NCI-H146 treated with DMSO at 0.1 percent for 48 hours (cell line): ENCODE data around the gene GALNT16.

Experiments
- DNase-seq: peaks from one replicate; lab custom pipeline; 2025; ENCODE audit not compliant: unreplicated experiment; lab: John Stamatoyannopoulos, UW

The GALNT16 gene

DNA sequence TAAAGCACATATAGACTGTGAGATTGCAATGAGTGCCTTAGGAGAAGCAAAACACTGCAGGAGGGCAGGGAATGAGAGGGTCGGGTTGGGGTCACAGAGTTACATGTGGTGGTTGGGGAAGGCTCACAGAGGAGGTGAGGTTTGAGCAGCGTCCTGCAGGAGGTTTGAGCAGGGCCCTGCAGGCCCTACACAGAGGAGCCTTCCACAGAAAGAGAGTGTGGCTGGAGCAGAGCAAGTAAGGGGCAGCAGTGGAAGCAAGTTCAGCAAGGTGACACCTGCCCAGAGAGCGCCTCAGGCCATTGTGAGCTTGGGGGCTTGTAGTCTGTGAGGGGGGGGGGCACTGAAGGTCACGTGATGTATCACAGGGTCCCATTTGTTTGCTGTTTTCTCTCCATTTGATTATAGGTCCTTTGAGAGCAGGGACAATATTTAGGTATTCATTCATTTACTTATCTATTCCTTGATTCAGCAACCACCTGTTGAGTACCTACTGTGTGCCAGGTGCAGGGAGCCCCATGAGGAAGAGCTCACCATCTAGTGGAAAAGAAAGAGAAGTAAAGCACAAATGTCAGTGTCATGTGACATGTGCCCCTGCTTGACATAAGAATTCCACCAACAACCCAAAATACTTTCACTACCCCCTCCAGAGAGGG, 56.6 kb downstream of the GALNT16 start:
- no peak for DNase-seq

DNA sequence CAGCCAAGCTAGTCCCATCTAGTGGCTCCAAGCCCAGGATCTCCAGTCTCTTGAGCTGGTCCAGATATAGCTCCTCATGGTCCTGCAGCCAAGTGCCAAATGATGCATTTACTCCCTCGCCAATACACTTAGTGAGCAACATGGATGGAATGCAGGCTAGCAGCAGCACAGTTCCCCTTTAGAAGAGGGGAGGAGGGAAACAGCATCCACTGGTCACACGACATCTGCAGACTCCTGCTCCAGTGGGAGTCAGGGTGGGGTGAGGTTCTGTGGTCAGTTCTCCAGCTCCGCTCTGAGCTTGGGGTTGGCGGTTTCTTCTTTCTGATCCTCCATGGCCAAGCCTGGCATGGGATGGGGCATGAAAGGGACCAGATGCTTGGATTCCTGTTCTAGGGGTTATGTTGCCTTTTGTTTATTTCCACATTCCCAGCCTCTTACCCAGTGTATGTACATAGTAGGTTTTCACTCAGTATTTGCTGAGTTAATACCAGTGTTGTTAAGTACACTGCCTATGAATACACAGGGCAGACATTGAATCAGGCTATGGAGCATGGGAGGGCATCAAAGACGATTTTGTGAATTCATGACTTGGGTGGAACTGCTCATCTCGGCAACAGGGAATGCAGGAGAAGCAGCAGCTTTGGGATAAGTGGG, 57.3 kb downstream of the GALNT16 start:
- no peak for DNase-seq

DNA sequence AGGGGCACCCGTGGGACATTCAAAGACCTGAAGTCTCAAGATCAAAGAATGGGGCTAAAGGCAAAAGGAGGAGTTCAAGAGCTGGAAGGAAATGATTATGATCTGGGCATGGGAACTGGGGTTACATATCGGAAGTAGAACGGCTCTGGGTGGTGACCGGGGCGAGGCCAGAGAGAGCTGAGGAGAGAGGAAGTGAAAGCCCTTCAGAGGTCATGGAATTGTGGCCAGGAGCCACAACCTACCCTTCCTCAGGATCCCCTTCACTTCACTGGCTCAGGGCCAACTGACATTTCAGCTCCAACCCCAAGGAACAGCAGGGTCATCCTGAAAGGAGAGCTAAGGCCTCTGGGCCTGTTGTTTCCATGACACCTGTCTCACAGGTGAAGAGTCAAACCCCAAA, 57.8 kb downstream of the GALNT16 start:
- no peak for DNase-seq

DNA sequence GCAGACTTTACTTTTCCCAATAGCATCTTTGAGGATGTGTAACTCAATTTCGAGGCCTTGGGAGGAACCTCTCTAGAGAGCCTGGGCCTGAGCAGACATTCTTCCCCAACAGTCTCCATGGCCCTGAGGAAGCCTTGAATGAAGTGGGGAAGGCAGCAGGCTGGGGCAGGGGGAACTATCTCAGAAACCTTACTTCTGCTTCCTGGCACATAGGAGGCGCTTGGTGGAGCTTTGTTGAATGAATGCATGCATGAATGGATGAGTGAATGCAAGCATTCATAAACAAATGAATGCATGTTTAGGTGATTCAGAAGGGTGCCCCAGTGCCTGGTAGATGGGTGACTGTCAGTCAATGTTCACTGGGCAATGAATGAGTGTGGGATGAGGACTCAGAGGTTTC, 58.3 kb downstream of the GALNT16 start:
- DNase-seq = no peak

DNA sequence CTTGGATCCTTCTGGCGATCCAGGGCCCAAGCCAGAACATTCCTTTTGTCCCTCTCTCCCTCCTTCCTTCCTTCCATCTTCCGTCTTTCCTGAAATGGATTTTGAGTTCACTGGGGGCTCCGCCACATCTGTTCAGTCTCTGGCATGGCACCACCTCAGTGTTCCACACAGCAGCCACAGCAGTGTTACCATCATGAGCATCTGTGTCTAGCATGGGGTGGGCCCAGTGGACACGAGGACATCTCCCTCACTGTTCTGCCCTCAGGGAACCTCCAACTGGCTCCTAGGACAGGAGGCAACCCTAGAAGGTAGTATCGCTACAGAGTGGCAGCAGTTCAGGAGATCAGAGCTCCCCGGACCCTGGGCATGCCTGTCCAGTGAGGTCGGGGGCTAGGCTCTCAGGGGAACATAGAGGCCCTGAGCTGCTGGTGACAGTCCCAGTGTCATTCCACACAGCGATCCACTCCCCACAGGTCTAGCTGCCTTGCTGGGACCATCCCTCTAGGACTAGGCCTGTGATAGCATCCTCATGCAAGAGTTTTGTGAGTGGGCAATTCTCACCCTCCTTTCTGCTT, 59.0 kb downstream of the GALNT16 start:
- DNase-seq = no peak

DNA sequence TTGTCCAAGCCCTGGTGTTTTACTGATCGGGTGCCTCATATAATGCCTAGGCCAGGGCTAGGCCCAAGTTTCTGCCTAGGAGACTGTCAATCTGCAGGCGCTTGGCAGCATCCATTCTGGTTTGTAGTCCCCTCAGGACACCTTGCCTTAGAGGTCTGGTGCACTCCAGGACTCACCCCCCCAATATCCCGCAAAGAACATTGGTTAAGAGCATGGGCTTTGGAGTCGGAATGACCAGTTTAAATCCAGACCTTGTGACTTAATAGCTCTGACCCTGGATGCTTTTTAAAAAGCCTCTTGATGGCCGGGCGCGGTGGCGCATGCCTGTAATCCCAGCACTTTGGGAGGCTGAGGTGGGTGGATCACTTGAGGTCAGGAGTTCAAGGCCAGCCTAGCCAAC, 60.0 kb downstream of the GALNT16 start:
- no peak for DNase-seq

DNA sequence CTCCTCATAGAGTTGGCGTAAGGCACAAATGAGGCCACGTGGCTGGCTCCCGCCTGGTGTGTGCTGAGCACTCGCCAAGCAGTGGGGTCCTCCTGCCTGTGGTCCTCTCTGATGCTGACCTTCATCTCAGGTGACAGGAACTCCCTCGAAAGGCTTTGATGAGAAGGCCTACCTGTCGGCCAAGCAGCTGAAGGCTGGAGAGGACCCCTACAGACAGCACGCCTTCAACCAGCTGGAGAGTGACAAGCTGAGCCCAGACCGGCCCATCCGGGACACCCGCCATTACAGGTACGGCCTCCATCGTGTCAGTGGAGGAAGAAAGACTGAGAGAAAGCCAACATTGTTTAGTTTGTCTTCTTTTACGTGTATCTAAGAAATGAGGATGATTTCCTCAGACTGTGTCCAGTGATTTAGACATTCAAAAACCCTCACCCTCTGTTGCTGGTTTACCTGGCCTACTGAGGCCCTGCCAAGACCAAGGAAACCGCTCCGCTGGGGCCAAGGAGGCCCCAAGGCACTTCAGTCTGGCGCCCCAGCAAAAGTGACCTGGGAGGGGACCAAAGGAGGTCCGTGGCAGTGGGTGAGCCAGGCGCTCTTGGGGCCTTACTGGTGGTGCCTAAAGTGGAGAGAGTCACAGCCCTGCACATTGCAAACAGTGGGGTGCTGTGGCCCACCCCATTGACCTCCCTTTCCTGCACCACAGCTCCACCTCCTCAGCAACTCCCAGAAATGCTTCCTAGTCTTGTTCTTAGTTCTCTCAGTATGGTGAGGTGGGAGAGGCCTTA, 60.8 kb downstream of the GALNT16 start:
- DNase-seq = no peak

DNA sequence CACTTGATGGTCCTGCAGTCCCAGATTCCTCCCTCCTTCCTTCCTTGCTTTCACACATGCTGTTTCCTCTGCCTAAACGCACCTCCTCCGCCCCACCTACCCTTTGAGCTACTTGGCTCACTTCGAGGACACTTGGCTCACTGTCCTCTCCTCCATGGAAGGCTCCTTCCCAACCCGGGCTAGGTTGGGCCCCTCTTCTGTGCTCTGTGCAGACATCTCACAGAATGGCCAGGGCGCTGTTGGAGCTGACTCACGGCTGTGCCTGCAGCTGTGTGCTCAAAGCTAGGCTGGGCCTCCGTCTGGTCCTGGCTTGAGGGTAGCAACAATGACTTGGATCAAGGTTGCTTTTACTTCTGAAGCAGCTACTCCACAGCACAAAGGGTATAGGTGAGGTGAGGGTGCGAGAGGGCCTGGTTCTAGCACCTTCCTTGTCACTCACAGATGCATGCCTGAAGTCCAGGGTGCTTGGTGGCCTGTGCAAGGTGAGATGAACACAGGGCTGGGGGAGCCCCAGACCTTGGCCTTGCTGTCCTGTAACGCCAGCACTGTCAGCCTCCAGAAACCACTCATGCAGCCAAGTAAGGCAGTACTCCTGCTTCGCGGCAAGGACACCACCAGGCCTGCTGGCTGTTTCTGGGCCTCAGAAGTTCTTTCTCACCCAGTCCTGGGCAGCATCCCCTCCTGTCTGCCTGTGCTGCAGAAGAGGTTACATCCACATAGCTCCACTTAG, 61.8 kb downstream of the GALNT16 start:
- no peak for DNase-seq

DNA sequence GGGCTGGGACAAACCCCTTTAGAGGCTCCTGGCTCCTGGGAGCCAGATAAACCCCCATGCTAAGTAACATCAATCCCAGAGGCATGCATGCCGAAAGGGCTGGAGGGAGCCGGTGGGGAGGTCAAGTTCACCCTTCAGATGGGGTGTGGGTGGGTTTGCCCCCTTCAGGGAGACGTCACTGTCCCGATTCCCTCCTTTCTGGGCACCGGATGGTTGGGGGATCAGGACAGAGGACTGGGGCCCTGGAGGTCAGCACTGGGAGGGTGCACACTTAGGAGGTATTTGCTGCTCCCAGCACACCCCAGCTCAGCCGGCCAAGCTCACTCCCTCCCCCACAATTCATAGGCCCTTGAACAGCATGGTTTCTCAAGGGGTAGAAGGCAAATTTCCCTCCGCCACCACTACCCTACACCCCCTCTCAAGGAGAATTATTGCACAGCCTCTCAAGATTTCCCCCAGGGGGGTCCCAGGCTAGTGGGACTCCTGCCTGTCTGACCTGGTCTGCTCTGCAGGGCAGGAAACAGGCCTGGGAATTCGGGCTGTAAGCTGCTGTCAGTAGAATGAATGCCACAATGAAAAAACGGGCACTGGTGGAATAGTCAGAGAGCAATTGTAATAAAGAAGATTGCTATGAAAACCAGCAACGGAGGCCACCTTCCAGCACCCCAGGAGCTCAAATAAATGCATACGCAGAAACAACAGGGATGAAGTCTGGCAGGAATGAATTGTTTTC, 63.5 kb downstream of the GALNT16 start:
- no peak for DNase-seq

DNA sequence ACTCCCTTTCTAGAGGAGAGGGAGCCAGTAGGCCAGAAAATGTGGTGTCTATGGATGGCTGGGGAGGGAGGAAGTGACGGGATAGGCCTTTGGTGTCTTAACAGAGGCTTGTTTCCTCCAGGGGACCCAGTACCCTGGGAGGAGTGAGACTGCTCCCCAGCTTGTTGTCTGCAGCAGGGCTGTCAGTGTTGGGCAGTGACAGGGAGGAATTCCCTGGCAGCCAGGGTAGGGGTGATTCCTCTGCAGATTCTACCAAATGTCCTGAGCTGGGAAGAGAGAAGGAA, 64.0 kb downstream of the GALNT16 start:
- DNase-seq = no peak

DNA sequence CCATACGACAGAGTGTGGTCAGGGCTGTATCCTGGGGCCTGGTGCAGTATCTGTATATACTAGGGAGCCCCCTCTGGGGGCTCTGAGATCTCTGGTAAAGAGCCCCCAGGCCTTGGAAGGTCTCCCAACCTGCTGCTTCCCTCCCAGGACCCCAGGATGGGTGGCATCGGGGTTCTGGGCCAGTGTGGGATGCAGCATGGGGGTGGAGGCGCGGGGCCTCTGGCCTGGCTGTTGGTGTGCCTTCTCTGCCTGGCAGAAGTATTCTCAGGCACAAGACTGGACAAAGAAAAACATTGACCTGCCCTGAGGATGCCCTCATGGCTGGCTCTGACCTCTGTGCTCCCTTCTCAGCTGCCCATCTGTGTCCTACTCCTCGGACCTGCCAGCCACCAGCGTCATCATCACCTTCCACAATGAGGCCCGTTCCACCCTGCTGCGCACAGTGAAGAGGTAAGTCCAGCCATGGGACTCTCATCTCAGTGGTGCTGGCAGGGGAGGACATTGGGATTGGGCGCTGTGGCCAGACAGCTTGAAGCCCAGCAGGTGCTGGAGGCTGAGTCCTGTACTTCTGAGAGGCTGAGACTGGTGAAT, 64.5 kb downstream of the GALNT16 start:
- DNase-seq = no peak

DNA sequence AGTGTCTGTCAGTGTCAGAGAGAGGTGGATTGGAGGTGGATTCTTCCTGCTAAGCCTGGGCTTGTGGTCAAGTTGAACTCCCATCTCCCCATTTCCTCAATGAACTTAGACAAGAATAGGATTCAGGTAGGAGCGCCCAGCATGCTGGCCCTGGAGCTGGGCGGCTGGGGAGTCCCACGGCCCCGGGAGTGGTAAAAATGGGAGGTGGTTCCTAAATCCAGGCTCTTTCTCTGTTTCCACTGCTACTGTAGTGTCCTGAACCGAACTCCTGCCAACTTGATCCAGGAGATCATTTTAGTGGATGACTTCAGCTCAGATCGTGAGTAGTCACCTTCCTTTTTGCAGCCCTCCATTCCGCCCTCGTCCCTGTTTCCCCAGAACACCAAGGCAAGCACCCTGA, 65.1 kb downstream of the GALNT16 start:
- DNase-seq = no peak

DNA sequence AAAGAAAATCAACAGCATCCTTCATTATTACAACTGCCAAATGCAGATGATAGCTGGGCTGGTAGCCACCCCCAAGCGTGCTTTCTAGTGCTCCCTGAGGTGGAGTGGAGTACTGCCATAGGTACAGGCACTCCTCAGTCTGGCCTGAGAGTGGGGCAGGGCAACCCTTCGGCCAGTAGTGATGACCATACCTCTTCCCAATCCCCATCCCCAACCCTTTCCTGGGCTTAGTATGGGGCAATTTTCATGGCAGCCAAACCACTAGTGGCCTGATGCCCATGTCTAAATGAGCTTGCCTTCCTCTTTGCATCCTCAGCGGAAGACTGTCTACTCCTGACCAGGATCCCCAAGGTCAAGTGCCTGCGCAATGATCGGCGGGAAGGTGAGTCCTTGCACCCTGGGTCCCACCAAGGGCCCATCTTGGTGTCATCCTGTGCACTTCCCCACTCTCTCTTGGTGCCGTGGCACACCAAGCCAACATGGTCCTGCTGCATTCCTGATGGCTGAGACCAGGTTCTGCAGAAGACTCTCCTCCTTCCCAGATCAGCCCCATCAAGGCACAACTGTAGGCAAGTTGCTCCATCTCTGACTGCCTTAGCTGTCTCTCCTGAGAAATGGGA, 65.8 kb downstream of the GALNT16 start:
- DNase-seq = no peak

DNA sequence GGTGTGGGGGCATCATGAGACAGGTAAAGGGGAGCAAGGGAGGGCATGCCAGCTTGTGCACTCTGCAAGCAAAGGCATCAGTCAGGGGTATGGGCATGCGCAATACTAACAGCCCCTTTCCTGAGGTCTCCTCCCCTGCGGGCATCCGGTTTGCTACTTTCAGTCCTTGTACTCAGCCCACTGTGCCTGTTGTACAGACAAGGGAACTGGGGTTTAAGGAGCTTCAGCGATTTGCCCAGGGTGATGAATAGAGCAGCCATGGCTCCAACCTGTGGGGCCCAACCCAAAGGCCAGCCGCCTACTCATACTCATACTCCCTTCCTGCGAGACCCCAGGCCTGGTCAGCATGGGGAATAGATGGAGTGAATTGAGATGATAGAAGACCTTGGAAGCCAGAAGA, 66.7 kb downstream of the GALNT16 start:
- no peak for DNase-seq

DNA sequence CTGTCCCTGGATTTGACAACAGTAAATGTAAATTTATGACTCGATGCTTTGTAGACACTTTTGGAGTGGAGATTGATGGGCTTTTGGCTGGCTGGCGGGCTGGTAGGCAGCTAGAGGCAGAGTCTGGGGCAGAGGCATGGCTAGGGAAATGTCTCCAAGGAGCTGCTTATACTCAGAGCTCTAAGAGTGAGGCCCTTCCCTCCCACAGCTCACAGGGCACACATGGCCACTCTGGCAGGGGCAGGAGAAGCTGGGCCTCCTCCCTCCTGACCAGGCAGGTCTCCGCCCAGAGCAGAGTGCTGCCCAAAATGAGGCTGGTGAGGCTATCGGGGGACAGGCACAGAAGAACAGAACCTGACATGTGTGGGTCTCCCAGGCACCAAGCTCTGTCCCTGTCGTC, 67.5 kb downstream of the GALNT16 start:
- DNase-seq = no peak

DNA sequence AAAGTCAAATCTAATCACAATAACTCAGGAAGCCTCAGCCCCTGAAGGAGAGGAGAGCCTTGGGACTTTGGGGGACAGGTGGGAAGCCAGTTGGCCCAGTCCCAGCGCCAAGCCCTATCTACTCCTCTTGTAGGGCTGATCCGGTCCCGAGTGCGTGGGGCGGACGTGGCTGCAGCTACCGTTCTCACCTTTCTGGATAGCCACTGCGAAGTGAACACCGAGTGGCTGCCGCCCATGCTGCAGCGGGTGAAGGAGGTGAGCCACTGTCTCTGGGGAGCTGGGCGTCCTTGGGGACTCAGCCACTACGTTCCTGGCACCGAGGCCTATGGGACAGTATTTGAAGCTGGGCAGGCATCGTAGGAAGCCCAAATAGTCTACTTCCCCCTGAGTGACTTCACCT, 68.4 kb downstream of the GALNT16 start:
- DNase-seq = no peak

DNA sequence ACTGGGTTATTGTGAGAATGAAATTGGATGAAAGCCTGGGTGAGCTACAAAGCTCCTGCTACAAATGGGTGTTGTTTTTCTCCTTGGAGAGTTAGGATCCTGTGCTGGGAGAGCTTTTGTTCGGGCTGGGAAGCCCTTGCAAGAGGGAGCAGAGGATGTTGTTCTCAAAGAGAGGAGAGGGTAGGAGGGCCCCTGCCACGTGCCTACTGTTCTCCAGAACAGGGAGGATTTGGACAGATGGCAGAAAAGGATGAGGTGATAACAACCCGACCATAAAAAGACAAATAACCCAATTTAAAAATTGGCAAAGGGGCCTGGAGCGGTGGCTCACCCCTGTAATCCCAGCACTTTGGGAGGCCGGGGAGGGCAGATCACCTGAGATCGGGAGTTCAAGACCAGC, 68.8 kb downstream of the GALNT16 start:
- DNase-seq = peak; percentile 23

DNA sequence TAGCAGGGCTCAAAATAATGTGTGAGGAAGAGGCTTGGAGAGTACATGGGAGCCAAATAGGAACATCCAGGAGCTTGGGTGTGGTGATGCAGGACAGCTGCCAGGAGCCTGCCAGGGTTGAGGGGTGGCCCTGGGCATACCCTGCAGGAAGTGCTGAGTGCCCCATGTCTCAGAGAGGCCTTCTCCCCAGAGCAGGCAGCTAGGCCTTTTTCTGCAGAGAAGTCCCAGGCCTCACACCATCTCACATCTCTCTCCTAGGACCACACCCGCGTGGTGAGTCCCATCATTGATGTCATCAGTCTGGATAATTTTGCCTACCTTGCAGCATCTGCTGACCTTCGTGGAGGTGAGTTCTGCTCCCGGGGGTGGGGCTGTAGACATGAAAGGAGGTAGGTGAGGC, 71.2 kb downstream of the GALNT16 start:
- no peak for DNase-seq

DNA sequence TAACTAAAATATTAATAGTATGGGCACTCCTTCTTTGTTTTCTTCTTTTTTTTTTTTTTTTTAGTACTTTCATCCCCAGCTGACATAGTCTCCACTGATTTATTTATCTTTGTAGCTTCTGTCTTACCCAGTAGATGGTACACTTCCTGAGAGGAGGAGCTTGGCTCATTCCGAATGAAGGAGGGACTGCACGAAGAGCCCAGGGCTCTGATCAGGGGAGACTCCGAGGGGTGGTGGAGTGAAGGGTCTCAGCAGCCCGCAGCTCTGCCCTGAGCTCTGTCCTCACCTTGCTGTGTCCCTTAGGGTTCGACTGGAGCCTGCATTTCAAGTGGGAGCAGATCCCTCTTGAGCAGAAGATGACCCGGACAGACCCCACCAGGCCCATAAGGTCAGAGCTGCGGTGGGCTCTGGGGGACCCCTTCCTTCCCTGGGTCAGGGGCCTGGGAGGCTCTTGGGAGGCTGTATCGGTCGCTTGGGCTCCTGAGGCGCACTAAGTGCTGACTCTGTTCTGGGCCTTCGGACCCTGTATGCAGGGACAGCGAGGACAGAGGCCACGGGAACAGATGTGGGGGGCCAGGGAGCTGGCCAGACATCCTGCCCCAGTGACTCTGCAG, 72.9 kb downstream of the GALNT16 start:
- DNase-seq = no peak
